ENCODE results near the gene FARP2.
A peak's percentile ranks its signal among the peaks of the same experiment; 100 is the strongest.

The FARP2 gene

DNA sequence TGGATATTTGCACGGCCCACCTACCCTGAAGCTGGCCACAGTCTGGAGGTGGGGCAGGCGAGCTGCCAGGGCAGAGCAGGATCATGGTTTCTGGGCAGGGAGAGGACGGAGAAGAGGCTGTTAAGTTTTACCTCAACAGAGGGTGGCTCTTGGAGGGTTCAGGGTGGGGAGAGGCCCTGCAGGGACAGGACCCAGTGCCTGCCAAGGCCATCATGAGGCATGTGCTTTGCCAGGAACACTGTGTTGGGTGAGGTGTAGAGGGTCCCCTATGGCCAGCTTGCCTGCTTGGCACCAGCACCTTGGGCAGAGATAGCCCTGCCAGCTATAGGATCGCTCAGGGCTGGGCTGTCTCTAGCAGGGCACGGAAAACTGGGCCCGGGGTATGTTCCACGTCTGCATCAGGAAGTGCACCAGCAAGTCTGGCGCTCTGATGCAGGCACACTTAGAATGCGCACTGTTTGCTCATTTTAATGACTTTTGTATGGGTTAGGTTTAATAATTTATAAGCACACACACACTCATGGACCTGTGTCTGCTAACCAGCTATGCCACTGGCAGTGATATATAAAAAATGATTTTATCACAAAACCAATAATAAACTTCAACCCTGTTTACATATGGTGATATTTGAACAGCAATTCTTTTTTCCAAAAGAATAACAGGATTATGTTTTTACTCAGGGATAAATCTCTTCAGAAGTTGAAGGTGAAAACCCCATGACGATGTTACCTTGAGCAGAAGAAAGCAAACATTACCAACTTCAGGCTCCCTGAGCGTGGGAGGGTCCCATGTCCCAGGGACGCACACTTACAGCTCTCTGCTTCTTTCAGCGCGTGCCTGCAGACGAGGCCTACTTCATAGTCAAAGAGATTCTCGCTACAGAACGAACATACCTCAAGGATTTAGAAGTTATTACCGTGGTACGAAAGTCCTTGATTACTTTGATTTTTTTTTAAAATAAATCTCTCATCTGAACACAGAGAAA, 105.9 kb downstream of the FARP2 start:
- DNase-seq = no peak

DNA sequence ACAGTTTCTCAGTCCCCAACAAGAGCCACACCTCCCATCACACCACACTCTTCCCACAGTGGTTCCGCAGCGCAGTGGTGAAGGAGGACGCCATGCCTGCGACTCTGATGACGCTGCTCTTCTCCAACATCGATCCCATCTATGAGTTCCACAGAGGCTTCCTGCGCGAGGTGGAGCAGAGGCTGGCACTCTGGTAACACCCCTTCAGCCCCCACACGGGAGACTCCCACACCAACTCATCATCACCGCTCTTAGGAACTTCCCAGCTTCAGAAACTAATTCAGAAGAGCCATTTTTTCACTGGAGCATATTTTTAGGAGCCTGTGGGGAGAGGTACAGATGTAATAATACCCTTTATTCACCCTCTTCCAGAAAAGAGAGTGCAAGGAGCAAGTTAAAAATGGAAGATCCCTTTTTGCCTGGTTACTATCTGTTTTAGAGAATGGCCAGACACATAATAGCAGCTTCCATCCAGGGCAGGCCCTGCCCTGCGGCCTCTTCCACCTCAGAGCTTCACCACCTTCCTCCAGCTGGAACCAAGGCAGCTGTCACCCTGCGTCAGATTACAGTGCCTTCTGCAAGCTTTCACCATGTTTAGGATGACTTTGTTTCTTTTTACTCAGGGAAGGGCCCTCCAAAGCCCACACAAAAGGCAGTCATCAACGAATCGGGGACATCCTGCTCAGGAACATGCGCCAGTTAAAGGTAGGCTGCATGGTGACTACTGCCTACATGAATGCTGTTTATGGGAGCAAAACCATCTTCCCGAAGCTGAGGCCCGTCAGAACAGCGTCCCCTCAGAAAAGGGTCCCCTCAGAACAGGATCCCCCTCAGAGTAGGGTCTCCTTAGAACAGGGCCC, 107.4 kb downstream of the FARP2 start:
- DNase-seq = no peak

DNA sequence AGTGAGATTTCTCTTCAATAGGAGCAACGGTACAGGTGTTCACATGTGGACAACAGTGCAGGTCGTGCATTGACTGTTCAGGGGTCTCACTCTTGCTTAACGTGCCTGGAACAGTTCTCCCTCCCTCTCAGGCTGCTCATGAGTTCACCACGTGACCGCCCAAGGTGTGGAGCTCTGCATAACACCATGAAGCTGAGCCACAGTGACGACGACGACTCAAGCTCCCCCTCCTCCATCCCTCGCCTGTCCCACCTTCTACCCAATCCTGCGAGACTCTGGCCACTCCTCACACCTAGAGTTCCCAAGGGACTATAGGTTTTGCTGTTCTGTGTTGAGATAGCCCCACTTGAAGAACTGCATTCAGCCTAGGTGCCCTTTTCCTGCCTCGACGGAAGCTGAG, 109.5 kb downstream of the FARP2 start:
- no peak for DNase-seq

DNA sequence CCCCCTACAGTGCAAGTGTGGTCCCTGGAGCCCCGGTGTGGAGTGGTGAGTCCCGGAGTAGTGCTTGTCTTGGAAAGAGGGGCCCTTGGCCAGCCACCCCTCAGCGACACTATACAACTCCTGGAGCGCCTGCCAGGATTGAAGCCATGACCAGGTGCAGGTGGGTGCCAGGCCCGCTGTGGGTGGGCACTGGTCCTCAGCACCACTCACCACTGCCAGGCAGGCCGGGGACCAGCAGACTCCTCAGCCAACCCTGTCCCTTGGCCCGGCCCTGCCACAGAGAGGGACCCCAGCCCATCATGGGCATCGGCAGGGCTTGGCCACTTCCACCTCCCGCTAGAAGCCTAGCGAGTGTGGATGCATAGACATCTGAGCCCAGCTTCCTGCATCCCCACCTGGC, 110.1 kb downstream of the FARP2 start:
- no peak for DNase-seq

DNA sequence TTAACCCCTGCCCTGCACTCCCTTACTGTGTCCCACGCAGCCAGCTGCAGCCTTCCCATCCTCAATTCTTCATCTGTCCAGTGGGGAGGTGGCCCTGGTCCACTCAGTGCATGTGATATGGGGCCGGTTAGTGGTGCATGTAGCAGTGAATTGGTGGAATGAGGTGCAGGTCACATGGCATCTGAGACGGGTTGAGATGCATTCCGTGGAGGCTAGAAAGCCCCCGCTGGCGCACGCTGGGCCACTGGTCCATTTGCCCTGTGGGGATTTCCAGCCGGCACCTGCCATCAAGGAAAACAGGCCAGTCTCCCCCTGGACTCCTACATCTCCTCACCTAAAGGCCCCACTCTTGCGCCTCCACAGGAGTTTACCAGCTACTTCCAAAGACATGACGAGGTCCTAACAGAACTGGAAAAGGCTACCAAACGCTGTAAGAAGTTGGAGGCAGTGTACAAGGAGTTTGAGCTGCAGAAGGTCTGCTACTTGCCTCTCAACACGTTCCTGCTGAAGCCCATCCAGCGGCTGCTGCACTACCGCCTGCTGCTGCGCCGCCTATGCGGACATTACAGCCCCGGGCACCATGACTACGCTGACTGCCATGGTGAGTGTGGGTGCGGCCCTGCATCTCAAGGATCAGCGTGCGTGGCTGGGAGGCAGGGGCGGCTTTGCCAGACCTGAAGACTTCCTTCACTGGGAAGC, 111.8 kb downstream of the FARP2 start:
- no peak for DNase-seq

DNA sequence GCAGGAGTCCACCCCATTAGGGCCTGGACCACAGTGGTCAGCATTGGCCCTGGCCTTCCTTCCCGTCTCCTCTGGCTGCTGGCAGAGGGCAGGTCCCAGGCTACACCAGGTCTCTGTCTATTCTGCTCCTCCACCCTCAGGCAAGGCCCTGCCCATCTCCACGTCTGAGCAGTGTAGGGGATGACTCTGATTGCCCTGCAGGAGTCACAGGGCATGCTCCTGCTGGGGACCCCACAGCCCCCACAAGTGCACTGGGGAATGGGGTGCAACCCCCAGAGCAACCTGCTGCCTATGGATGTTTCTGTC, 112.3 kb downstream of the FARP2 start:
- no peak for DNase-seq

DNA sequence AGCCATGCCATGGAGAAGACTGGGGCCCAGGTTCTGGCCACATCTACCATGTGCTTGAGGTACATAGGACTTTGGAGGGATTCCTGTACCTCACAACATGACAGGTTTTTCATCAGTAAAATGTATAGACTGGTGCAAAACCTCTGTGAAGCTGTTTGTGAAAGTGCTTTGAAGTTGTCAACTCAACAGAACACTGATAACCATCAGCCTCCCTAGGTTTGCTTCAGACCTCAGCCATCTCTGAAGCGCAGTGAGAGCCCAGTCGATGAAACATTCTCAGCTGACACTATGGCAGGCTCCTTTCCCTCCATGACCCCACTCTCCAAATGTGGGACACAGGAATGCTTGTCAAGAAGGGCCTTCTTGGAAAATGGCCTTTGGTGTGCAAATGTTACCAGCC, 113.7 kb downstream of the FARP2 start:
- DNase-seq = no peak

DNA sequence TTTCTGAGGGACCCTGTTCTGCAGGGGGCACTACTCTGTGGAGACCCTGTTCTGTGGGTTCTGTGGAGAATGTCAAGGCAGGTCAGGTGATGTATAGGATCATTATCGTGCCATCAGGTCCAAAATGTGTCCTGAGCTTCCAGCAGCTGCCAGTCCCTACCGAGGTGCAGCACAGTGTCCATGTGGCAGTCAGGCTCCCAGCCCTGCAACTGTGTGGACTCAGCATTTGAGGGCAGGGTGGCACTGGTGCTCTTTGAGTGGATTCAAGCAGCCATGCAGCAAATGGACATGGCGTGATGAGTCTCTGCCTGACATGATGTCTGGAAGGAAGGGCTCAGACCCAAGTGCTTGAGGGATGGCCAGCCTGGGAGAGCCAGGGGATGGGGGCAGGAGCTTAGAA, 117.3 kb downstream of the FARP2 start:
- DNase-seq = no peak

DNA sequence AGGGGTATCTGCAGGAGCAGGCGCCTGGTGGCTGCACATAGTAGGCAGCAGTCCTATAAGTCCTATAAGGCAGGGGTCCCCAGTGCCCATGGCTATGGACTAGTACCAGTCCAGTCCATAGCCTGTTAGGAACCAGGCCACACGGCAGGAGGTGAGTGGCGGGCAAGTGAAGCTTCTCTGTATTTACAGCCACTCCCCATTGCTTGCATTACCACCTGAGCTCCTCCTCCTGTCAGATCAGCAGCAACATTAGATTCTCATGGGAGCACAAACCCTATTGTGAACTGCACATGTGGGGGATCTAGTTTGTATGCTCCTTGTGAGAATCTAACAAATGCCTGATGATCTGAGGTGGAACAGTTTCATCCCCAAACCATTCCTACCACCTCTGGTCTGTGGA, 119.2 kb downstream of the FARP2 start:
- no peak for DNase-seq

DNA sequence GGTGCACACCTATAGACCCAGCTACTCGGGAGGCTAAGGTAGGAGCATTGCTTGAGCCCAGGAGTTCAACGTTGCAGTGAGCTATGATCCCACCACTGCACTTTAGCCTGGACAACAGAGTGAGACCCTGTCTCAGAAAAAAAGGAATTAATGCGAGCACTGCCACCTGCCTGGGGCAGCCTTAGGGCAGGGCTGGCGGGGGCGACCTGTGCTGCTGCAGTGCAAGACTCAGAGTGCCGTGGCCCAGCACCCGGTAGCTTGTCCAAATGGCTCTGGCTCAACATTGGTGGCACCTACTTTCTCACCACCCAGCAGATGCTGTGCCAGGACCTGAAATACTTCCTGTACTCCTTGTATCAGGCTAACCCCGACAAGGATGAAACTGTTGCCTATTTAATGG, 122.1 kb downstream of the FARP2 start:
- DNase-seq = no peak

DNA sequence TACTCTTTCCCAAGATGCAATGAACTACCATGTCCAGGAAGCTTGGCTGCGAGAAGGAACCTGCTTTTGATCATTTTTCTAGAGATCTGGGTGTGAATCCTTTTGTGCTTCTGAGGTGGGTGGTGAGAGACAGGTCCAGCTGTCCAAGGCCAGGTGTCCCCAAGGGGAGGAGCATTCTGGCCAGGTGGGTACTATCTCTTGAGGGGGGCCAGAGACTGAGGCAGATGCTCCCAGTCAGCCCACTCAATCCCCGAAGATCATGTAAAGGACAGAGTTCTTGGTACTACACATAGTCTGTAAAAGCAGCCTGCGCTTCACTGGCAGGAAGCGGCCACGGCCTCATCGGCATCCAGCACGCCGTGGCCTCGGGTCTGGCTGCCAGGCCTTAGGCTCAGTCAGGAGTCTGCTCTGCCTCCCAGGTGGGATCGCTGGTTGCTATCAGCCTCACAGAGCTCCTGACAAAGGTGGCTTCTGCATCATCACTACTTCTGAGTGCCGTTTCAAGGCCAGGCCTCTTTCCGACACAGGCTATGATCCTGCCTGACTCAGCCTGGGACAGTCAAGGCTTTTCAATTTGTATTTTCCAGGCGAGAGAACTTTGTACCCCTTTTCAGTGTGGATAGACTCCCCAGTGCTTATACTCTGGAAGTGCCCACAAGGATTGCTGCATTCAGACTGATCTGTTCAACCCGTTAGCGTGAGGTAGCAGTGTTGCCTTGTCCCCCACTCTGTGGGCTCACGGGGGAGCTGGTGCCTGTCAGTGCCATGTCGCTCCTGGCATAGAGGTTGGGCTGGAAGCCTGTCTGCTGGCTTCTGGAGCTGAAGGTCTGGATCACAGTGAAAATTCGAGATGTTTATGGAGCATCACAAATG, 123.2 kb downstream of the FARP2 start:
- DNase-seq = no peak

DNA sequence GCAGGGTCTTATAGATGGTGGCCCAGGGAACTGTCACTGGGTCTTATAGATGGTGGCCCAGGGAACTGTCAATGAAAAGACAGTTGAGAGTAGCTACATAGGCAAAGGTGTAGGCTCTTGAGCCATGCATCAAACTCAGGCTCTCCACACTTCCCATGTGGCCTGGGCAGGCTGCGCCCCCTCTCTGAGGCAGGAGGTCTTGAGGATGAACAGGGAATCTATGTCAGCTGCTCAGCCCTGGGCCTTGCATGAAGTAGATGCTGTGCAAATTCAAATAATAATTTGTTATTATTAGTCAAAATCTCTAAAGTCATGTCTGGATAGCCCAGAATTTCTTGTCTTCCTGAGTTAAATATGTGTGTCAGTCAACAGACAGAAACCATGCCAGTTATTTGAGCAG, 125.6 kb downstream of the FARP2 start:
- DNase-seq = no peak

DNA sequence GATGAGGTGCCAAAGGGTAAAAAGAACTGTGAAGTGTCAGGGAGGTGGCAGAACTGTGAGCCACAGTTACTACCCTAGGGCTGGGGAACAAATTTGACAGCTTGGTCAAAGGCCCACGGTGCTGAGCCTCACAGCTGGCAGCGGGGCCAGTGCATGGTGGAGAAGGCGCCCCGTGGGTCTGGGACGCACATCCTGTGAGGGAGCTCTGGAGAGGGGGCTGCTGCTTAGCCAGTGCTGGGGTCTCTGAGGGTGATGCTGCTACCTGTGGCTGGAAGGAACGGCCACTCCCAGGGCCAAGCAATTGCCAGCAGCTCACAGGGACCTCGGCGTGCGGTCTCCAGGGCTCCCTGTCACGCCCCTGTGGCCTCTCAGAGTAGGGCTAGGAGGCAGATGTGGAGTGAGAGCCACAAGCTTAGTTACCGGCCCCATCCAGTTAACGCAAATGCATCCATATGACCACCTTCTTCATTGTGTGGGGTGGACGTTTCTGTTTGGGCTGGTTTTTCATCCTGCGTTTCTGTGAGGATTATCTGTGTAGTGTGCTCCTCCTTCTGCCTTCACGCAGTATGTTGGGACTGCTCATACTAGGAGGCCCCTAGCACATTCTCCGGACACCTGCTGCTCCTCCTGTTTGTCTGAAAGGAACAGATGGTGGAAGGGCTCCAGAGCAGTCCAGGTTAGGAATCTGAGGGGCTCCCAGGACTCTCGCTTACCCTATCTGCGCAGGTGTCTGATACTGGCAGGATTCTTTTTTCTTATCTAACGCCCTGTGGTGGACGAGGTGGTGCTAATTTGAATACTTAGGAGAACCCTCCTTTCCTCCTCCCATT, 126.3 kb downstream of the FARP2 start:
- DNase-seq = no peak

DNA sequence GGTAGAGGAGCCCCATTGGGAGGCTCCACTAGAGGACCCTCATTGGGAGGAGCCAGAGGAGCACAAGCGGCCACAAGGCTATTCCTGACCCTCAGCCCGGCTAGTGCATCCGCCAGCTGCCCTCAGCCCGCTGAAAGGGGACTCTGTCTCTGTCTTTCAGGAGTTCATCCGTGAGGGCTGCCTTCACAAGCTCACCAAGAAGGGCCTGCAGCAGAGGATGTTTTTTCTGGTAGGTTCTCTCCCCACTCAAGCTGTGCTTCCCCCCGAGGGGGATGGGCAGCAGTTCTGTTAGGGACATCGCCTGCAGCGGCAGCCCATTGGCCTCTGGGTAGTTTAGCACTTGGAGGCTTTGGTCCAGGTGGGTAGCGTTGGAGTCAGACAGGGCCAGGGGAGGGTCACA, 127.2 kb downstream of the FARP2 start:
- DNase-seq = no peak

DNA sequence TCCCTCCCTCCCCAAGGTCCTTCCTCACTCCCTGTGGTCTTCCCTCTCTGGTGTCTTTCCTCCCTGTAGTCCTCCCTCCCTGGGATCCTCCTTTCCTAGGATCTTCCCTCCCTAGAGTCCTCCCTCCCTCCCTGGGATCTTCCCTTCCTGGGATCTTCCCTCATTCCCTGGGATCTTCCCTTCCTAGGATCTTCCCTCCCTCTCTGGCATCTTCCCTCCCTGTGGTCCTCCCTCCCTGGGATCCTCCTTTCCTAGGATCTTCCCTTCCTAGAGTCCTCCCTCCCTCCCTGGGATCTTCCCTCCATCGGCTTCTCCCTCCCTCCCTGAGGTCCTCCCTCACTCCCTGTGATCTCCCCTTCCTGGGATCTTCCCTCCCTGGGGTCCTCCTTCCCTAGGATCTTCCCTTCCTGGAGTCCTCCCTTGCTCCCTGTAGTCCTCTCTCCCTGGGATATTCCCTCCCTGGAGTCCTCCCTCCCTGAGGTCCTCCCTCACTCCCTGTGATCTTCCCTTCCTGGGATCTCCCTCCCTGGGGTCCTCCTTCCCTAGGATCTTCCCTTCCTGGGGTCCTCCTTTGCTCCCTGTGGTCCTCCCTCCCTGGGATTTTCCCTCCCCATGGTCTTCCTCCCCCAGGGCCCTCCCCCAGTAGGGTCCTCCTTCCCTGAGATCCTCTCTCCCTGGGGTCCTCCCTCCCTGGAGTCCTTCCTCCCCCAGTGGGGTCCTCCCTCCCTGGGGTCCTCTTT, 129.3 kb downstream of the FARP2 start:
- DNase-seq = no peak

DNA sequence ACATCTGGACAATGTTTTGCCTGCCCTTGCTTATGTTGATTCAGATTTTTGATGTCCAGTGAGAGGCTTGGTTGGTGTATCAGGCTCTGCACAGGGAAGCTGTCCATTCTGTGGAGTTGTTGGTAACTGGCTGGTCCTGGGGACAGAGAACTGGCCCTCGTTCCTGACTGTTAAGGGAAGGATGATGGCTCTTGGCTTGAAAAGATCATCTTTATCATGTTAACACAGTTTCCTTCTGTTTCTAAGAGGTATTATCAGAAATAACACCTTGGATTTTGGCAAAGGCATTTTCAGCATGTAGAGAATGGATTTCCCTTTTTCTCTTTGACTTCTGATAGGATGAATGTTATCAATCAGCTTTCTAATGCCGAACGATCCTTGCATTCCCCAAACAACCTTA, 133.0 kb downstream of the FARP2 start:
- DNase-seq = peak; percentile 61

DNA sequence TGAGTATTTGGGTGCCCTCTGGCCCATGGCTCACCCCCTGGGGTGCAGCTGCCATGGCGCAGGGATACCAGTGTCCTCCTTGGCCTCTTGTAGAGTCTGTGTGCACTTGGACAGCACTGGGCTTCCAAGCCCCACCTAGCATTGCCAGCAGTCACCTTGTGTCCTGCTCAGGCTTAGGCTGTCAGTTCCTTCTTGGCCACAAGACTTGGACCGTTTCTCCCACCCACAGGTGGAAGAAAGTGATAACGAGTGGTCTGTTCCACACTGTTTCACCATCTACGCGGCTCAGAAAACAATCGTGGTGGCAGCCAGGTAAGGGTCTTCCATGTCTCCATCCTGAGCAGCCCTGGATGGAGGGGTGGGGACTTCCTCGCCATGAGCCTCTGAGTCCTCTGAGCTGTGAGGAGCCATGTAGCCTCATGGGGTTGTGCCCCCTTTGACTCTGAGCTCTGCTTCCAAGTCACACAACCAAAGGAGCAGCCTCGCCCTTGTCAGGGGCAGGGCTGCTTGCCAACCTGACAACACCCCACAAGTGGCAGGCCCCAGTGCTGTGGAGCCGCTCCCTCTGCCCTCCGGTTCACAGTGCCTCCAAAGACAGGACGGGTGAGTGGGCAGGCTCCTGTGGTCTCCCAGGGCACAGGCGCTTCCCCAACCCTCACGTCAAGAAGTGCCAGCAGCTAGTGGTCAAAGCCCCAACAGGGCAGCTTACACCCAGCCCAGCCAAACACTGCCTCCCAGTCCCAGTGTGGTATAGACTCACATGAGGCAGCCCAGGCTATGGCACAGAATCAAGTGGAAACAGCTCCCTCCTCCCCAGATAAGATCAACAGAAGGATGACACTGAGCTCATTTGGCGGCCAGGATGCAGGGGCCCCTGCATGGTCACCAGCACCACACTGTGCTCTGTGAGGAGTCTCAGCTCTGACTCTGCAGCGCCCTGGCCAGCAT, 133.9 kb downstream of the FARP2 start:
- DNase-seq = peak; percentile 83

DNA sequence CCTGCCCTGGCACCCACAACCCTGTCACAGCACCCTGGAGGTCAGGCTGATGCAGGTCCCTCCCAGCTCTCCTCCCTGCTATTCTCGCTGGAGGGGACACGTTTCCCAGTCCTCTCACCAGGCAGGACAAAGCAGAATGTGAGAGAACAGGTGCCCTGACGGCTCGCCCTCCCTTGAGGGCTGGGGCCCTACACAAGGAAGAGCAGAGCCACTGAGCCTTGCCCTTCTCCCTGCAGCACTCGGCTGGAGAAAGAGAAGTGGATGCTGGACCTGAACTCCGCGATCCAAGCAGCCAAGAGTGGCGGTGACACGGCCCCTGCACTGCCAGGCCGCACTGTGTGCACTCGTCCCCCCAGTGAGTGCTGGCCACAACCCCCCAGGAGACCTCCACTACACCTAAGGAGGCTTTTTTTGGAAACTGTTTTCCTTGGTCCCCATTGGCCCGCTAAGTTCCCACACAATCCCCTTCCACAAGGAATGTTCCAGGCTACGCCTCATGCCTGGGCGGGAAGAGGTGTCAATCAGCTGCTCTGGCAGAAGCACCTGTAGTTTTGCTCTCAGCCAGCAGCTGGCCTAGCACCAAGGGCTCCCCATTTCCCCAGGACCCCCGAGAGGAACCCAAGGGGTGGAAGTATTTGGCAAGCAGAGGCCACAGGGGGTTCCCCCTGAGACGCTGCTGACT, 134.9 kb downstream of the FARP2 start:
- no peak for DNase-seq
